ENCODE data around the gene ZNF768.

DNA sequence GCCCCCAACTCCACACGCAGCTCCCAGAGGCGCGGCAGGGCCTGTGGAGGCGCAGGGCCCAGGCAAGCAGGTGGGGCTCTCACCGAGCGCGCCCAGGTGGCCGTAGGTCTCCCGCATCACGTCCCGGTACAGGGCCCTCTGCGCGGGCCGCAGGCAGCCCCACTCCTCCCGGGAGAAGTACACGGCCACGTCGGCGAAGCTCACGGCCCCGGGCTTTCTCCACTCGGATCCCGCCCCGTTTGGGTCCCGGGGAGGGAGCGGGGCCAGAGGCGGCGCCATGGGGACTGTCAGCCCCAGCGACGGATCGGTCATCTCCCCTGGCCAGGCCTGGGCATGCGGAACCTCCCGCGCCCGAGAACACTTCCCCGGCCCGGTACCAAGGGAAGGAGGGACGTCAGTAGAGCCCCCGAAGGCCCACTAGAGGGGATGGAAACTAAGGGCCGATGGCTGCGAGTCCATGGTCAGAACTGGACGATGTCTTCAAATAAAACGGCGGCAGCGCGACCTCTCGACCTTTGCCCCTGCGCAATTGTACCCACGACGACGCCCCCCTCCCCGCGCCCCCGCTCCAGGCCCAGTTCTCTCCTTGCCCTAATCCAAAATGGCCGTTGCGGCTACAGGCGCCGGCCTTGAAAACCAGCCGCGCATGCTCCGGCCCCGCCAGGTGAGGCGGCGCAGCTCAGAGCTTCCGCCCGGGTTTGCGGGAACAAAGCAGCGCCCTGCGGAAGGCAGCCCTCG, 8.2 kb upstream of the ZNF768 start, which contains the start of gene ZNF747:
- TF ChIP-seq, protein P1, sequence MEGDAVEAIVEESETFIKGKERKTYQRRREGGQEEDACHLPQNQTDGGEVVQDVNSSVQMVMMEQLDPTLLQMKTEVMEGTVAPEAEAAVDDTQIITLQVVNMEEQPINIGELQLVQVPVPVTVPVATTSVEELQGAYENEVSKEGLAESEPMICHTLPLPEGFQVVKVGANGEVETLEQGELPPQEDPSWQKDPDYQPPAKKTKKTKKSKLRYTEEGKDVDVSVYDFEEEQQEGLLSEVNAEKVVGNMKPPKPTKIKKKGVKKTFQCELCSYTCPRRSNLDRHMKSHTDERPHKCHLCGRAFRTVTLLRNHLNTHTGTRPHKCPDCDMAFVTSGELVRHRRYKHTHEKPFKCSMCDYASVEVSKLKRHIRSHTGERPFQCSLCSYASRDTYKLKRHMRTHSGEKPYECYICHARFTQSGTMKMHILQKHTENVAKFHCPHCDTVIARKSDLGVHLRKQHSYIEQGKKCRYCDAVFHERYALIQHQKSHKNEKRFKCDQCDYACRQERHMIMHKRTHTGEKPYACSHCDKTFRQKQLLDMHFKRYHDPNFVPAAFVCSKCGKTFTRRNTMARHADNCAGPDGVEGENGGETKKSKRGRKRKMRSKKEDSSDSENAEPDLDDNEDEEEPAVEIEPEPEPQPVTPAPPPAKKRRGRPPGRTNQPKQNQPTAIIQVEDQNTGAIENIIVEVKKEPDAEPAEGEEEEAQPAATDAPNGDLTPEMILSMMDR (IDR thresholded peaks at IDR 0.05) = no peak
- TF ChIP-seq ZFX (IDR thresholded peaks at IDR 0.05; ENCODE audit: borderline replicate concordance) = no peak
